Activated CD8-positive, alpha-beta T cell treated with anti-CD3 and anti-CD28 coated beads for 36 hours (primary cell): ENCODE measurements around the gene RYR2. TPM values are rescaled to one million over a fixed set of nuclear protein-coding genes. Genes with fewer than 3 reads are reported as not detected.
A peak's percentile ranks its signal among the peaks of the same experiment; 100 is the strongest.

Experiments used
- ATAC-seq: fragments of 200-7000 bp; cut with Tn5 transposase; one replicate; pipeline ENCODE4 v1.10.0; 2021; ENCODE audit warnings: mild to moderate bottlenecking, moderate library complexity
- CTCF ChIA-PET: fragments of 350-600 bp; sonication (Branson Sonifier 250); formaldehyde crosslinking; loops from one replicate; lab custom pipeline; 2021; ENCODE audit warnings: antibody characterized with exemption; lab: Charles Lee
- POLR2A ChIA-PET: fragments of 350-600 bp; sonication (Branson Sonifier 250); formaldehyde crosslinking; loops from one replicate; lab custom pipeline; 2021; ENCODE audit warnings: antibody characterized with exemption; lab: Charles Lee
- DNase-seq: peaks from one replicate; pipeline ENCODE4 v3.0.0-alpha.2; 2020
- H3K27ac Mint-ChIP-seq: one replicate; pipeline ENCODE4 v1.8.0; 2021; ENCODE audit warnings: mild to moderate bottlenecking, mixed read lengths
- H3K27me3 Mint-ChIP-seq: one replicate; pipeline ENCODE4 v1.8.0; 2021; ENCODE audit warnings: mixed read lengths
- H3K36me3 Mint-ChIP-seq: one replicate; pipeline ENCODE4 v1.8.0; 2021; ENCODE audit warnings: low read depth, mixed read lengths
- H3K4me1 Mint-ChIP-seq: one replicate; pipeline ENCODE4 v1.8.0; 2021; ENCODE audit warnings: low read depth, mixed read lengths
- H3K4me3 Mint-ChIP-seq: one replicate; pipeline ENCODE4 v1.8.0; 2021; ENCODE audit warnings: mild to moderate bottlenecking, moderate library complexity, mixed read lengths
- H3K9me3 Mint-ChIP-seq: one replicate; pipeline ENCODE4 v1.8.0; 2021; ENCODE audit warnings: mixed read lengths
- intact Hi-C: fragments of 100-400 bp; cut with micrococcal nuclease; formaldehyde crosslinking; loops from one replicate; pipeline ENCODE4 v1.10.0; 2022
- total RNA-seq, 2 experiments: library from RNA; stranded (reverse); gene quantifications; one replicate each; pipeline ENCODE4 v1.2.3, GENCODE V29; 2021
- TF ChIP-seq, protein P1 (sequence below): fragments of 200-600 bp; IDR thresholded peaks from one replicate; pipeline ENCODE4 v1.8.0; 2022; ENCODE audit warnings: antibody characterized with exemption, mild to moderate bottlenecking

RYR2 gene
- total RNA-seq, 2 experiments from 2014 or later, result 0.02 TPM

GRCh38 chr1:237804516-237804915, 762.5 kb downstream of the RYR2 start:
- ChIA-PET CTCF (no interaction called here), POLR2A (no interaction called here)
- H3K27ac Mint-ChIP-seq, result no peak overlapping the region
- intact Hi-C loops, result no loop called here
- no peaks in the 10 kb centered on the region for H3K9me3 Mint-ChIP-seq
- DNase-seq (no peak), ATAC-seq (no peak)
- H3K36me3 Mint-ChIP-seq, result no peaks in the 10 kb centered on the region
- H3K4me1 Mint-ChIP-seq, result no peaks in the 10 kb centered on the region
- TF ChIP-seq, protein P1, sequence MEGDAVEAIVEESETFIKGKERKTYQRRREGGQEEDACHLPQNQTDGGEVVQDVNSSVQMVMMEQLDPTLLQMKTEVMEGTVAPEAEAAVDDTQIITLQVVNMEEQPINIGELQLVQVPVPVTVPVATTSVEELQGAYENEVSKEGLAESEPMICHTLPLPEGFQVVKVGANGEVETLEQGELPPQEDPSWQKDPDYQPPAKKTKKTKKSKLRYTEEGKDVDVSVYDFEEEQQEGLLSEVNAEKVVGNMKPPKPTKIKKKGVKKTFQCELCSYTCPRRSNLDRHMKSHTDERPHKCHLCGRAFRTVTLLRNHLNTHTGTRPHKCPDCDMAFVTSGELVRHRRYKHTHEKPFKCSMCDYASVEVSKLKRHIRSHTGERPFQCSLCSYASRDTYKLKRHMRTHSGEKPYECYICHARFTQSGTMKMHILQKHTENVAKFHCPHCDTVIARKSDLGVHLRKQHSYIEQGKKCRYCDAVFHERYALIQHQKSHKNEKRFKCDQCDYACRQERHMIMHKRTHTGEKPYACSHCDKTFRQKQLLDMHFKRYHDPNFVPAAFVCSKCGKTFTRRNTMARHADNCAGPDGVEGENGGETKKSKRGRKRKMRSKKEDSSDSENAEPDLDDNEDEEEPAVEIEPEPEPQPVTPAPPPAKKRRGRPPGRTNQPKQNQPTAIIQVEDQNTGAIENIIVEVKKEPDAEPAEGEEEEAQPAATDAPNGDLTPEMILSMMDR, result no peak
- no peak overlapping the region for H3K4me3 Mint-ChIP-seq
- peaks cover 4% of the 10 kb centered on the region for H3K27me3 Mint-ChIP-seq

DNA sequence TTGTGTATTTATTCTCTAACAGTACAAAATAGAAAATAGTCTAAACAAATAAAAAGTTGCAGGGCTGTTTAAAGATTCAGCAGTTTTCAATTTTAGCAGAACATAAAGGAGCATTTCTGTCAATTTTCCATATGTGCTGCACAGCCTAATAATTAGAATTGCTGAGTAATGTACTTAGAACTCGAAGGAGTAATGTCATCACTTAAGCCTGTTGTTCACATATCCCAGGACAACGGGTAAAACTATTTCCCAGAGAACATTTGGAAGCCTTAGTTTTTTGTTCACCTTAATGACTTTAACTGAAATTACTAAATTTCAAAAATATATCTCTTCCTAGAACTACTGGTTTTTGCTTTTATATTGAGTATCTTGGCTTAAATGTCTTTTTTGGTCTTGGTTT, 767.1 kb downstream of the RYR2 start:
- DNase-seq (no peak), ATAC-seq (no peak)
- H3K36me3 Mint-ChIP-seq, result no peaks in the 10 kb centered on the region
- no peak overlapping the region for H3K27ac Mint-ChIP-seq
- TF ChIP-seq, protein P1, result no peak
- POLR2A ChIA-PET, result no interaction called here
- intact Hi-C loops, result no loop called here
- CTCF ChIA-PET, result interaction anchor here (0.7 kb wide), 1 partner anchor 16 kb away, joined by 3 read pairs; no protein-coding TSS in a partner anchor
- no peaks in the 10 kb centered on the region for H3K9me3 Mint-ChIP-seq
- H3K27me3 Mint-ChIP-seq, result peaks cover 4% of the 10 kb centered on the region
- no peak overlapping the region for H3K4me3 Mint-ChIP-seq
- no peaks in the 10 kb centered on the region for H3K4me1 Mint-ChIP-seq

- H3K4me3 Mint-ChIP-seq, result no peak overlapping the region
- POLR2A ChIA-PET, result no interaction called here
- CTCF ChIA-PET, result interaction anchor here (0.9 to 1.0 kb wide), 2 partner anchors 12 to 33 kb away, joined by 3 read pairs; no protein-coding TSS in a partner anchor
- peaks cover 5% of the 10 kb centered on the region for H3K27me3 Mint-ChIP-seq
- no peak overlapping the region for H3K27ac Mint-ChIP-seq
- H3K36me3 Mint-ChIP-seq, result no peaks in the 10 kb centered on the region
- ATAC-seq (no peak), DNase-seq (no peak)
- H3K9me3 Mint-ChIP-seq, result peaks cover 1% of the 10 kb centered on the region
- no peaks in the 10 kb centered on the region for H3K4me1 Mint-ChIP-seq
- intact Hi-C loops, result no loop called here
- TF ChIP-seq, protein P1, result no peak
Measured at GRCh38 chr1:237811633-237812032, 769.6 kb downstream of the RYR2 start.

- peaks cover 2% of the 10 kb centered on the region for H3K27me3 Mint-ChIP-seq
- intact Hi-C loops, result no loop called here
- H3K36me3 Mint-ChIP-seq, result no peaks in the 10 kb centered on the region
- no peak for DNase-seq
- POLR2A ChIA-PET, result no interaction called here
- TF ChIP-seq, protein P1, result no peak
- CTCF ChIA-PET, result interaction anchor here (0.9 to 1.0 kb wide), 2 partner anchors 13 to 33 kb away, joined by 3 read pairs; no protein-coding TSS in a partner anchor
- ATAC-seq, result no peak
- H3K4me1 Mint-ChIP-seq, result no peaks in the 10 kb centered on the region
- H3K4me3 Mint-ChIP-seq, result no peak overlapping the region
- no peak overlapping the region for H3K27ac Mint-ChIP-seq
- peaks cover 1% of the 10 kb centered on the region for H3K9me3 Mint-ChIP-seq
Measured at GRCh38 chr1:237812061-237812460, 770.1 kb downstream of the RYR2 start.

- peaks cover 1% of the 10 kb centered on the region for H3K27me3 Mint-ChIP-seq
- TF ChIP-seq, protein P1, result peak; percentile 61
- ChIA-PET CTCF (no interaction called here), POLR2A (no interaction called here)
- intact Hi-C loops, result no loop called here
- H3K9me3 Mint-ChIP-seq, result peaks cover 1% of the 10 kb centered on the region
- H3K4me3 Mint-ChIP-seq, result no peak overlapping the region
- H3K27ac Mint-ChIP-seq, result no peak overlapping the region
- H3K36me3 Mint-ChIP-seq, result no peaks in the 10 kb centered on the region
- no peaks in the 10 kb centered on the region for H3K4me1 Mint-ChIP-seq
- ATAC-seq (no peak), DNase-seq (no peak)
Measured at GRCh38 chr1:237814319-237814924, 772.4 kb downstream of the RYR2 start.
